ENCODE data around the gene TMEM163.
"Not testable (repeated sequence)": the region's sequence is repeated elsewhere in the genome, so short reads cannot be mapped to it uniquely, and the experiment has no call there.

TMEM163 gene

DNA sequence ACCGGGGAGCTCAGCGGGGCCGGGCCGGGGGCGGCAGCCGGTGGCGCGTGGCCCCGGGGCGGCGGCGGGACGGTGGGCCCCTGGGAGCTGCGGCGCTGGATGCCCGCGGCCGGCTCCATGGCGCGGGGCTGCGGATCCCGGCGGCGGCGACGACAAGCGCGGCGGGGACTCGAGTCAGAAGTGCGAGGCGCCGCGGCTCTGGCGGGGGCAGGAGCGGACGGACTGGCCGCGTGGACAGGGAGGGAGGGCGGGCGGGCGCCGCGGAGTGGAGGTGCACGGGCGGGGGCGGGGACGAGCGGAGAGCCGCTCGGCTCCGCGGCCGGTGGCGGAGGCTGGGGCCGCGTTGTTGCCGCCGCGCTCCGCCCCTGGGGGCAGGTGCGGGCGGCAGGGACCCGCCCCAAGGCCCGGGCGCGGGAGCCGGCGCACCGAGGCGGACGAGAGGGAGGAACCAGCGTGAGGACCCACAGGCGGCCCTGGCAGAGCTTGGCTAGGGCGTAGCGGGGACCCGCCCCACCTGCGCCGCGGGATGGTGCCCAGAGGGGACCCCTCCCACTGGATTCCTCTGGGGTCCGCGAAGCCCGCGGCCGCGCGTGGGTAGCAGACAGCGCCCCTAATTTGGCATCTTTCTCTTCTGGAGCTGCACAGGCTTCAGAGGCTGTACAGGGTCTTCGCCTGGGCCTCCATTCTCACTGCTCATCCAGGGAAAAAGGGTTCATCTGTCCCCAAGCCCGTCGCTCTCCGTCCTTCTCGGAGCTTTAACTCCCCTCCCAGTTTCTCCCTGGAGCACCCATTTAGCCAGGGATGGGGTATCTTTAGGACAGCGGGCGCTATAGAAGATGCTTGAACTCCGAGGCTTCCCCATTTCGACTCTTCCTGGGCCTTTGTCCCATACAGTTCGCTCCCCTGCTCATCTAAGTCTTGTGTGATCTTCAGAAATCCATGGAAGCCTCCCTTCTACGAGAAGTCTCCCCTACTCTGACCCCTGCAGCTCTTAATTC, at the start of gene TMEM163:
TMEM163 (minus strand) TSS at position 184 of the 998 bp plus-strand sequence.
- peak; percentile 59 for DNase-seq

DNA sequence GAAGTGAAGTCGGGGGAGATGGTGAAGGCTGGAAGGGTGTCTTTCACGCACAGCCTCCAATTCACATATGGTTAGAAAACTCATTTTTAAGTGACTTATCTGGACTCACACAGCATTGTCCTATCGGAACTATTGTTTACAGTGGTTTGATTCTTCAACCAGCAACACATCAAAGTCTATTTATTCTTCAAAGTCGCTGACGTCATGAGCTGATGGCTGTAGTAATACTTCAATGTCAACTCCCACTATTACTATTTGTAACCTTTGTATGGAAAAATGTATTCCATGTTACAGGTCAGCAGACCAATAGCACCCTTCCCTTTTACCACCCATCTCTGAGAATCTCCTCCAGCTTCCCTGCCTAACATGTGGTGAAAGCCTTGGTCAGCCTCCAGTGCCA, 47.8 kb upstream of the TMEM163 start:
- DNase-seq: no peak

- DNase-seq: no peak
Observed at GRCh38 chr2:134765987-134766386, 47.2 kb upstream of the TMEM163 start.

- DNase-seq: no peak
Observed at GRCh38 chr2:134764164-134764563, 45.4 kb upstream of the TMEM163 start.

DNA sequence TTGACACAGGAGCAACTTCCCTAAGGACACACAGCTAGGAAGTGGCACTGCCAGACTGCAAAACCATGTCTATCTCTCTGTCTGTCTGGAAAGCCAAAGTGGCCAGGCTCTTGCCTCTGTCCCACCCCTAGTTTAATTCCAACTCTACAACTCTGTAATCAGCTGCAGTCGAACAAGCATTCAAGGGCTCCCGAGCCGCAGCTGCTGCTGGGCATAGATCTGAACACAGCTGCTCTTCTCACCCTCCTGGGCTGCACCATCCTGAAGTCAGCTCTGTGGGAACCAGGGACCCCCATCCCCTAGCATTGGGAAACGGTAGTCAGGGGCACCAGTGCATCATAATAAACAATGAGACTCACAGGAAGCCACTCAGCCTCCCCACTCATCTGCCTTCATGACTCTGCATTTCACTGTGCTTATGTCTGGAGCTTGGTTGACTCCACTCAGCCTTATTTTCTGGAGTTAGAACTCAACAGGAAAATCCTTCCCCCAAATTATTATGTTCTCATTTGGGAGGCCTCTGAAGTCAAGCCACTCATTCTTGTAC, 44.4 kb upstream of the TMEM163 start:
- DNase-seq: no peak

- DNase-seq: no peak
Observed at GRCh38 chr2:134762508-134762907, 43.7 kb upstream of the TMEM163 start.

GRCh38 chr2:134760385-134760784, 41.6 kb upstream of the TMEM163 start:
- no peak for DNase-seq

DNA sequence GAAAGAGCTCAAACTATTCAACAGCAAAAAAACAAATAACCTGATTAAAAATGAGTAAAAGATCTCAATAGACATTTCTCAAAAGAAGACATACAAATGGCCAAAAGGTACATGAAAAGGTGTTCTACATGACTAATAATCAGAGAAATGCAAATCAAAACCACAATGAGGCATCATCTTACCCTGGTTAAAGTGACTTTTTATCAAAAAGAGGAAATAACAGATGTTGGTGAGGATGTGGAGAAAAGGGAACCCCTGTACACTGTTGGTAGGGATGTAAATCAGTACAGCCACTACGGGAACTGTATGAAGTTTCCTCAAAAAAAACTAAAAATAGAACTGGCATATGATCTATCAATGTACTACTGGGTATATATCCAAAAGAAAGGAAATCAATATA, 39.8 kb upstream of the TMEM163 start:
- DNase-seq: no peak

DNA sequence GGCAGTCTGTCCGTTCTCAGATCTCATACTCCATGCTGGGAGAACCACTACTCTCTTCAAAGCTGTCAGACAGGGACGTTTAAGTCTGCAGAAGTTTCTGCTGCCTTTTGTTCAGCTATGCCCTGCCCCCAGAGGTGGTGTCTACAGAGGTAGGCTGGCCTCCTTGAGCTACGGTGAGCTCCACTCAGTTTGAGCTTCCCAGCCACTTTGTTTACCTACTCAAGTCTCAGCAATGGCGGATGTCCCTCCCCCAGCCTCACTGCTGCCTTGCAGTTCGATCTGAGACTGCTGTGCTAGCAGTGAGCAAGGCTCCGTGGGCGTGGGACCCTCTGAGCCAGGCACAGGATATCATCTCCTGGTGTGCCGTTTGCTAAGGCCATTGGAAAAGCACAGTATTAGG, 33.2 kb upstream of the TMEM163 start:
- not testable (repeated sequence) for DNase-seq

- no peak for DNase-seq
Observed at GRCh38 chr2:134745546-134745945, 26.7 kb upstream of the TMEM163 start.

GRCh38 chr2:134745023-134745422, 26.2 kb upstream of the TMEM163 start:
- DNase-seq: no peak

GRCh38 chr2:134739879-134740301, 21.1 kb upstream of the TMEM163 start:
- no peak for DNase-seq

DNA sequence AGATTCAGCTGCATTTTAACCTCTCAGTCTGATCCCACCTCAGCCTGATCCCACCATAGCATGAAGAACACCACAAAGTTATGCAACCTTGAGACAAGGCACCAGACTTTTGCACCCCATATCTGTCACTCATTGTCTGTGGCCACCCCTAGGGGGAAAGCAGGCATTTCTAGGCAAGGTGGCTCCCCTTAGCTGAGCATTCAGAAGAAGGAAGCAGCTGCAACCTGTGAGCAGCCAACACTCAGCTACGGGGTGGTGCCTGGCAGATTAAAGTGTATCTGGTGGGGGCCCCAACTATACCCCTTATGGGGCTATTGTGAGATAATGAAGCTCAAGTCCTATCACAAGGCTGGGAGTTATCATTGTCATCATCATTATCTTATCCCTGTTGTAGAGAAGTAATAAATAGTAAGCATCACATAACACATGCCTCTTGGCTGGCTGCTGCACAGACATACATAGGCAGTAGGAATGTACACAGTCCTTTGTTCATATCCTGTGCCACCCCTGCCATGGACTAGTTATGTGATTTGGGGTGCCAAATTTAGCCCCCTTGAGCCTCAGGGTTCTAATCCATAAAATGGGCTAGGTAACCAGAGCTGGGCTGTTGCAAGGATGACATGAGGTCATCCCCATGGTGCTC, 20.6 kb upstream of the TMEM163 start:
- DNase-seq: no peak

DNA sequence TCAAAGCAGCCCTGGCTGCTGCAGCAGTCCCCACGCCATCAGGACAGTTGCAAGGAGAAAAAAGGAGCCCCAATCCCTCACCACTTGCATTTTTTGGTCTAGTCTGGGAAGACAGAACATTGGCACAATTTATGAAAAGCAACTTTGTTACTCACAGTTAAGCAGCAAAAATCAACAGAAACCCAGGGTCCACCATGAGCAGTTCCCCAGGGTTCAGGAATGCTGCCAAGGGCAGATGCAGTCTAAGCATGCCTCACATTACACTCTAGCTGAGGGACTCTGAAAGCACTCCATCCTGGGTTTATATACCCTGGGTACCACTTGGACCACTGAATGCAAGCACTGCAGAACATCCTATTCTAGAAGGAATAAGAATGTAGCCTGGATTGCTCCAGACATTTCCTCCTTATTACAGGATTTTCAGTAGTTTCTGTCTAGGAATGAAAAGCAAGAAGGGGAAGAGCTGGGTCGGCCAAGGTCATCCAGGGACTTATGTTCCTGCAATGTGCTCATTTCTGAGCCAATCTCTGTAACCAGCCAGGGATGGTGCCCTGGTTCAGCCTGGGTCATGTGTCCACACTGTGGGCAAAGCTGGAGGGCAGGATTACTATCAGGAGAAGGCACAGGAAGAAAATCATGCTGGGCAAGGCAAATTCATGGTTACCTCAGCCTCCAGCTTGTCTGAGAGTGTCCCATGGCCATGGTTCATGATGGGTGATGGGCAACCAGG, 19.5 kb upstream of the TMEM163 start:
- no peak for DNase-seq

- no peak for DNase-seq
Observed at GRCh38 chr2:134737671-134738070, 18.9 kb upstream of the TMEM163 start.

DNA sequence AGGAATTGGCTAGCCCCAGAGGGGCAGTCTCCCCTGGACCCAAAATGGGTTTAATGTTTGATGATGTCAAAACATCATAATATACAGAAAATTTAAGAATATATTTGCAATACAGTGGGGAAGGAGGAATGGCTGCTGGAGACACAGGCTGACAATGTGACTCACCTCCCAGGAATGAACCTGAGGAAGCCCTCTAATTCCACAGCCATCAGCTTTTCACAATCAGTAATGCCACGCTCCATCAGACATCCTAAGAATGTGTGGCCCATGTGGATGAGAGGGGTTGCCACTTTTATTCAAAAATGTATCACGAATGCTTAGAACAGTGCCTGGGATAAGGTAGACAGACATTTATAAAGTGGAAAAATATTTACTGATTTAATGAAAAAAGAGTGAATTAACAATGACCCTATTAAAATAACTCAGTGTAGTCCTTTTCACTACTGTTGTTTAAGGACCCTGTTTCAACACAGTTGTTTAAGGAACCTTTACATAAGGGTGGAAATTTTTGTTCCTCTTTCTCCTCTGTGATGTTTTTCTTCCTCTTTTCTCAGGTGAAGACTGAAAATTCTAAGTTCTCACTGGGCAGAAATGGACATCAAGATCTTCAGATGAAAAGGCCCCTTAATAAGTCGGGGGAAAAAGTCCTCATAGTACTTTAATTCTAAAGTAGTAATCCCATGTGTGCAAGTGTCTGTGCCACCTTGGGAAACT, 17.5 kb upstream of the TMEM163 start:
- no peak for DNase-seq

- no peak for DNase-seq
Observed at GRCh38 chr2:134728163-134728562, 9.4 kb upstream of the TMEM163 start.

DNA sequence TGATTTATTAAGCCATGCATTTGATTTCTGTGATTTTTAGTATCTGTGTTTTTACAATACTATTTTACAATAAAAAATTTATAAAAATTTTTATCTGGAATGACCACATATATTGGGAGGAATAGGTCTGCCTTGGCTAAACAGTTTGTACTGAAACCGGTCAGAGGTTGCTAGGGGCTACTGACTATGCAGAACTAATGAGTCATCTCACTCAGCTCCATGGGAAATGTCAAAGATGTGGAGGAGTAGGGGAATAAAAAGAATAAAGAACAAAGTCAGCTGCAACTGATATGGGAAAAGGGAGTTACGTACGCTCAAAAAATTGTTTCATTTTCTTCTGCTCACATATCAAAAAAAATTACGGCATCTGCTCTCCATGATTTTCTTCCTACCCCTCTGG, 8.6 kb upstream of the TMEM163 start:
- no peak for DNase-seq

GRCh38 chr2:134726645-134727044, 7.8 kb upstream of the TMEM163 start:
- DNase-seq: no peak

DNA sequence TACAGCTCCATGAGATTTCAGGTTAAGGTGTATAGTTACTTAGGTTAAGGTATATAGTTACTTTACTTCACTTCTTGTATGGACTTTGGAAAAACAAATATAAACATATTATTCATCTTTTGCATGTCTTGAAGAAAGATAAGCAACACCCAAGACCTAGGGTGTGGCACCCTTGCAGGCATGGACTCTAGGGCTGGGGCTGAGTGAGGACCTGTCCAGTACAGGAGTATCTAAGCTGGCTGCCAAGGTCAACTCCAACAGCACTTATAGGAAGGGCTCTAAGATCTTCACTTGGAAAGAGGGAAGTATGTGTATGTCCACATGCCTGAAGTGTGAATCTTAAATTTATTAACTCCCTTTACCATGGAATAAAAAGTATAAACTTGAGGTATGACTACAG, 7.1 kb upstream of the TMEM163 start:
- DNase-seq: no peak

GRCh38 chr2:134724341-134724740, 5.5 kb upstream of the TMEM163 start:
- DNase-seq: no peak

DNA sequence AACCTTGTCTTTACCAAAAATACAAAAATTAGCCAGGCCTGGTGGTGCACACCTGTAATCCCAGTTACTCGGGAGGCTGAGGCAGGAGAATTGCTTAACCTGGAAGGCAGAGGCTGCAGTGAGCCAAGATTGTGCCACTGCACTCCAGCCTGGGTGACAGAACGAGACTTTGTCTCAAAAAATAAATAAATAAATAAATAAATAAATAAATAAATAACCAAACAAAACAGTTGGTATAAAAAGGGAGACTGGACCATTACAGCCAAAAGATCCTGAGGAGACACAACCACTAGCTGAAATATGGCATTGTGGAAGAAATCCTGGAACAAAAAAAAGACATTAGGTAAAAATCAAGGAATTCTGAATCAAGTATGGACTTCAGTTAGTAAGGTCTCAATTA, 4.9 kb upstream of the TMEM163 start:
- DNase-seq: not testable (repeated sequence)
